Uterus (tissue), 4 donors: Measurements from ENCODE around the gene GFRA4. TPM values are rescaled to one million over a fixed set of nuclear protein-coding genes. Genes with fewer than 3 reads are reported as not detected.
A peak's percentile ranks its signal among the peaks of the same experiment; 100 is the strongest.

Experiments
- DNase-seq, 2 donors: peaks; one replicate each; pipeline ENCODE4 v3.0.0-alpha.2; 2019 to 2020
- H3K27ac ChIP-seq, 2 donors: fragments of 200-600 bp; sonication (generic); 1 replicate in 1 of 2; 2 replicates in 1 of 2; pipeline ENCODE4 v1.5.1; 2016 to 2018
- H3K27me3 ChIP-seq, 2 donors: fragments of 200-600 bp; sonication (generic); one replicate each; pipeline ENCODE4 v1.5.1; 2018 to 2019; ENCODE audit warnings: control low read depth in 1 of 2
- H3K36me3 ChIP-seq, 2 donors: fragments of 200-600 bp; sonication (generic); one replicate each; pipeline ENCODE4 v1.5.1; 2019; ENCODE audit warnings: control low read depth in 1 of 2
- H3K4me1 ChIP-seq, 2 donors: fragments of 200-600 bp; sonication (generic); one replicate each; pipeline ENCODE4 v1.5.1; 2018 to 2019; ENCODE audit warnings: control low read depth in 1 of 2
- H3K4me3 ChIP-seq, 2 donors: fragments of 200-600 bp; sonication (generic); 1 replicate in 1 of 2; 2 replicates in 1 of 2; pipeline ENCODE4 v1.5.1; 2018 to 2019; ENCODE audit warnings: mild to moderate bottlenecking in 1 of 2
- H3K9me3 ChIP-seq, 2 donors: fragments of 200-600 bp; sonication (generic); one replicate each; pipeline ENCODE4 v1.5.1; 2019; ENCODE audit warnings: control low read depth in 1 of 2
- CTCF ChIP-seq, 4 experiments: fragments of 200-600 bp in 2 of 4; fragments of 450-650 bp in 2 of 4; sonication (generic) in 2 of 4; IDR thresholded peaks; one replicate each; pipeline ENCODE4 v1.5.1; 2016 to 2019; ENCODE audit warnings: antibody characterized with exemption in 4 of 4, mild to moderate bottlenecking in 2 of 4, moderate library complexity in 1 of 4
- POLR2A ChIP-seq, 2 donors: fragments of 450-650 bp; IDR thresholded peaks; one replicate each; pipeline ENCODE4 v1.6.1; 2016; ENCODE audit warnings: antibody characterized with exemption in 2 of 2, mild to moderate bottlenecking in 1 of 2, moderate library complexity in 1 of 2
- intact Hi-C: fragments of 100-400 bp; cut with DNase I; formaldehyde crosslinking; loops from one replicate; pipeline ENCODE4 v1.15.1; 2023; ENCODE audit warnings: low total_unique reads
- total RNA-seq, 4 donors: library from RNA; depleted of rRNA in 3 of 4; stranded (reverse); fragments of >200 nt in 3 of 4; gene quantifications; one replicate each; pipeline versions ENCODE4 v1.1.0 to v1.2.4, GENCODE V29; 2014 to 2023
- donor health status: DM: yes; HTN: yes; CAD: no.

The GFRA4 gene
- total RNA-seq, 4 donors from 2014 or later, result not detected

GRCh38 chr20:3667434-3668037, 4.3 kb upstream of the GFRA4 start:
- H3K27me3 ChIP-seq, result no peaks in the 10 kb centered on the region
- peak overlapping the region in 1 of 2 donors; percentile 73 for H3K27ac ChIP-seq
- intact Hi-C loops, result no loop called here
- H3K36me3 ChIP-seq, result no peaks in the 10 kb centered on the region
- no peak for DNase-seq
- peaks cover 0 to 2% of the 10 kb centered on the region in 2 donors for H3K4me1 ChIP-seq
- no peak for TF ChIP-seq POLR2A (IDR thresholded peaks at IDR 0.05)
- no peak for TF ChIP-seq CTCF (IDR thresholded peaks at IDR 0.05)
- no peak overlapping the region for H3K4me3 ChIP-seq
- no peaks in the 10 kb centered on the region for H3K9me3 ChIP-seq

- peaks cover 2 to 7% of the 10 kb centered on the region in 2 donors for H3K4me1 ChIP-seq
- H3K27ac ChIP-seq, result no peak overlapping the region
- intact Hi-C loops, result no loop called here
- peaks cover 5 to 15% of the 10 kb centered on the region in 2 donors for H3K27me3 ChIP-seq
- no peaks in the 10 kb centered on the region for H3K9me3 ChIP-seq
- no peaks in the 10 kb centered on the region for H3K36me3 ChIP-seq
- no peak for DNase-seq
- no peak overlapping the region for H3K4me3 ChIP-seq
- no peak for TF ChIP-seq POLR2A (IDR thresholded peaks at IDR 0.05)
- no peak for TF ChIP-seq CTCF (IDR thresholded peaks at IDR 0.05)
These were observed 659 bp upstream of the GFRA4 start for GRCh38 chr20:3663858-3664257.

- no peak for TF ChIP-seq POLR2A (IDR thresholded peaks at IDR 0.05)
- no peak for TF ChIP-seq CTCF (IDR thresholded peaks at IDR 0.05)
- H3K4me1 ChIP-seq, result peaks cover 2 to 7% of the 10 kb centered on the region in 2 donors
- peaks cover 5 to 15% of the 10 kb centered on the region in 2 donors for H3K27me3 ChIP-seq
- no peaks in the 10 kb centered on the region for H3K9me3 ChIP-seq
- no peak overlapping the region for H3K27ac ChIP-seq
- H3K36me3 ChIP-seq, result no peaks in the 10 kb centered on the region
- no peak overlapping the region for H3K4me3 ChIP-seq
- DNase-seq, result no peak
- intact Hi-C loops, result no loop called here
These were observed 1.2 kb downstream of the GFRA4 start for GRCh38 chr20:3661814-3662665.

GRCh38 chr20:3661060-3661813, 2.0 kb downstream of the GFRA4 start:
- H3K27me3 ChIP-seq, result peaks cover 5 to 15% of the 10 kb centered on the region in 2 donors
- H3K9me3 ChIP-seq, result no peaks in the 10 kb centered on the region
- DNase-seq, result no peak
- no peak overlapping the region for H3K4me3 ChIP-seq
- H3K36me3 ChIP-seq, result no peaks in the 10 kb centered on the region
- peaks cover 2 to 7% of the 10 kb centered on the region in 2 donors for H3K4me1 ChIP-seq
- intact Hi-C loops, result no loop called here
- H3K27ac ChIP-seq, result no peak overlapping the region
- TF ChIP-seq CTCF (IDR thresholded peaks at IDR 0.05) (no peak), POLR2A (IDR thresholded peaks at IDR 0.05) (no peak)
